A549 (cell line): ENCODE measurements around the gene ZC3H13.

Source experiments
- CHD4 ChIP-seq: fragments of 200-600 bp; sonication (generic); IDR thresholded peaks from 2 replicates; pipeline ENCODE4 v1.6.1; 2016; ENCODE audit warnings: antibody characterized with exemption, mild to moderate bottlenecking, borderline replicate concordance
- FOSL2 ChIP-seq, 2 experiments: fragments of 450-650 bp in 1 of 2; fragments of >200 bp in 1 of 2; sonication (Bioruptor Twin) in 1 of 2; formaldehyde crosslinking; IDR thresholded peaks; 2 replicates each; pipeline versions ENCODE4 v1.5.0 to v1.6.1; 2016 to 2020; ENCODE audit warnings: mild to moderate bottlenecking in 1 of 2, moderate library complexity in 1 of 2
- HDAC2 ChIP-seq: fragments of 200-600 bp; sonication (generic); IDR thresholded peaks from 2 replicates; pipeline ENCODE4 v1.6.1; 2016
- JUN ChIP-seq, 2 experiments: fragments of >200 bp; sonication (Bioruptor Twin); formaldehyde crosslinking; IDR thresholded peaks; 2 replicates in 1 of 2; 3 replicates in 1 of 2; pipeline ENCODE4 v1.6.1; 2016 to 2017
- KDM1A ChIP-seq: fragments of 200-600 bp; sonication (generic); IDR thresholded peaks from 2 replicates; pipeline ENCODE4 v1.6.1; 2016; ENCODE audit warnings: low read depth, mild to moderate bottlenecking
- MYC ChIP-seq: IDR thresholded peaks from 2 replicates; pipeline ENCODE4 v1.6.1; 2012; ENCODE audit warnings: mild to moderate bottlenecking, inconsistent platforms, low read length, improper control_type of control experiment, borderline replicate concordance
- NR3C1 ChIP-seq: fragments of >200 bp; sonication (Bioruptor Twin); formaldehyde crosslinking; IDR thresholded peaks from 3 replicates; pipeline ENCODE4 v1.6.1; 2017
- POLR2A ChIP-seq: IDR thresholded peaks from 2 replicates; pipeline ENCODE4 v1.6.1; 2012; ENCODE audit warnings: mild to moderate bottlenecking, low read length
- RNF2 ChIP-seq: fragments of 200-600 bp; sonication (generic); IDR thresholded peaks from 2 replicates; pipeline ENCODE4 v1.6.1; 2016; ENCODE audit warnings: low read depth, mild to moderate bottlenecking, antibody characterized with exemption, moderate library complexity, borderline replicate concordance
- SMC3 ChIP-seq: fragments of >200 bp; sonication (Bioruptor Twin); formaldehyde crosslinking; IDR thresholded peaks from 3 replicates; pipeline ENCODE4 v1.6.1; 2018; ENCODE audit warnings: inconsistent platforms
- ZSCAN20 ChIP-seq: fragments of 250-450 bp; sonication (Bioruptor Pico); IDR thresholded peaks from 2 replicates; pipeline ENCODE4 v1.8.0; 2022; ENCODE audit warnings: mild to moderate bottlenecking, moderate library complexity
- TF ChIP-seq, protein P1 (sequence below): fragments of >200 bp; sonication (Bioruptor Twin); formaldehyde crosslinking; IDR thresholded peaks from 3 replicates; pipeline ENCODE4 v1.5.1; 2016
- TF ChIP-seq, protein P2 (sequence below): fragments of 150-350 bp; IDR thresholded peaks from 2 replicates; pipeline ENCODE4 v1.6.1; 2014; ENCODE audit warnings: low read depth, mild to moderate bottlenecking, low read length
- TF ChIP-seq, protein P3 (sequence below): fragments of 200-600 bp; sonication (generic); IDR thresholded peaks from 2 replicates; pipeline ENCODE4 v1.6.1; 2016; ENCODE audit warnings: antibody characterized with exemption, mild to moderate bottlenecking, moderate library complexity

DNA sequence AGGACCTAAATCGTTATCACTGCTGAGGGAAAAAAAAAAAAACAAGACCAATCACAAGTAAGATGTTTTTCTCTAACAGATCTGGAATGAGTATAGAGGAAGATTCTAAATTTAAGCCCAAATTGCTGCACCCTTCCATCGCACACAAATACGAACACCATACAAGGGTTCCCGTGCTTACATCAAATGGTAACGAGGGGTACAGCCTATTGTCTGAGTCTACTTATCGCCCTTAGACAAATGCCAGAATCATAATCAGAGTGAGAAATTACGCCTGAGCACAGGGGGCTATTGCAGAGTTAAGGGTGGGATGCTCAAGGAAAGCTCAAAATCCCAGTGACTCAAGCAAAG, 603 bp downstream of the ZC3H13 start:
- TF ChIP-seq, protein P1, sequence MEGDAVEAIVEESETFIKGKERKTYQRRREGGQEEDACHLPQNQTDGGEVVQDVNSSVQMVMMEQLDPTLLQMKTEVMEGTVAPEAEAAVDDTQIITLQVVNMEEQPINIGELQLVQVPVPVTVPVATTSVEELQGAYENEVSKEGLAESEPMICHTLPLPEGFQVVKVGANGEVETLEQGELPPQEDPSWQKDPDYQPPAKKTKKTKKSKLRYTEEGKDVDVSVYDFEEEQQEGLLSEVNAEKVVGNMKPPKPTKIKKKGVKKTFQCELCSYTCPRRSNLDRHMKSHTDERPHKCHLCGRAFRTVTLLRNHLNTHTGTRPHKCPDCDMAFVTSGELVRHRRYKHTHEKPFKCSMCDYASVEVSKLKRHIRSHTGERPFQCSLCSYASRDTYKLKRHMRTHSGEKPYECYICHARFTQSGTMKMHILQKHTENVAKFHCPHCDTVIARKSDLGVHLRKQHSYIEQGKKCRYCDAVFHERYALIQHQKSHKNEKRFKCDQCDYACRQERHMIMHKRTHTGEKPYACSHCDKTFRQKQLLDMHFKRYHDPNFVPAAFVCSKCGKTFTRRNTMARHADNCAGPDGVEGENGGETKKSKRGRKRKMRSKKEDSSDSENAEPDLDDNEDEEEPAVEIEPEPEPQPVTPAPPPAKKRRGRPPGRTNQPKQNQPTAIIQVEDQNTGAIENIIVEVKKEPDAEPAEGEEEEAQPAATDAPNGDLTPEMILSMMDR: no peak
- TF ChIP-seq FOSL2 (IDR thresholded peaks at IDR 0.05) (no peak), FOSL2 (CRISPR knock-in tag; IDR thresholded peaks at IDR 0.05) (no peak), POLR2A (no peak), NR3C1 (no peak), RNF2 (no peak), MYC (no peak), JUN (IDR thresholded peaks at IDR 0.05) (no peak), KDM1A (no peak), SMC3 (no peak), CHD4 (no peak), ZSCAN20 (CRISPR knock-in tag) (no peak), HDAC2 (no peak)
- TF ChIP-seq, protein P2, sequence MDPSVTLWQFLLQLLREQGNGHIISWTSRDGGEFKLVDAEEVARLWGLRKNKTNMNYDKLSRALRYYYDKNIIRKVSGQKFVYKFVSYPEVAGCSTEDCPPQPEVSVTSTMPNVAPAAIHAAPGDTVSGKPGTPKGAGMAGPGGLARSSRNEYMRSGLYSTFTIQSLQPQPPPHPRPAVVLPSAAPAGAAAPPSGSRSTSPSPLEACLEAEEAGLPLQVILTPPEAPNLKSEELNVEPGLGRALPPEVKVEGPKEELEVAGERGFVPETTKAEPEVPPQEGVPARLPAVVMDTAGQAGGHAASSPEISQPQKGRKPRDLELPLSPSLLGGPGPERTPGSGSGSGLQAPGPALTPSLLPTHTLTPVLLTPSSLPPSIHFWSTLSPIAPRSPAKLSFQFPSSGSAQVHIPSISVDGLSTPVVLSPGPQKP: no peak
- TF ChIP-seq, protein P3, sequence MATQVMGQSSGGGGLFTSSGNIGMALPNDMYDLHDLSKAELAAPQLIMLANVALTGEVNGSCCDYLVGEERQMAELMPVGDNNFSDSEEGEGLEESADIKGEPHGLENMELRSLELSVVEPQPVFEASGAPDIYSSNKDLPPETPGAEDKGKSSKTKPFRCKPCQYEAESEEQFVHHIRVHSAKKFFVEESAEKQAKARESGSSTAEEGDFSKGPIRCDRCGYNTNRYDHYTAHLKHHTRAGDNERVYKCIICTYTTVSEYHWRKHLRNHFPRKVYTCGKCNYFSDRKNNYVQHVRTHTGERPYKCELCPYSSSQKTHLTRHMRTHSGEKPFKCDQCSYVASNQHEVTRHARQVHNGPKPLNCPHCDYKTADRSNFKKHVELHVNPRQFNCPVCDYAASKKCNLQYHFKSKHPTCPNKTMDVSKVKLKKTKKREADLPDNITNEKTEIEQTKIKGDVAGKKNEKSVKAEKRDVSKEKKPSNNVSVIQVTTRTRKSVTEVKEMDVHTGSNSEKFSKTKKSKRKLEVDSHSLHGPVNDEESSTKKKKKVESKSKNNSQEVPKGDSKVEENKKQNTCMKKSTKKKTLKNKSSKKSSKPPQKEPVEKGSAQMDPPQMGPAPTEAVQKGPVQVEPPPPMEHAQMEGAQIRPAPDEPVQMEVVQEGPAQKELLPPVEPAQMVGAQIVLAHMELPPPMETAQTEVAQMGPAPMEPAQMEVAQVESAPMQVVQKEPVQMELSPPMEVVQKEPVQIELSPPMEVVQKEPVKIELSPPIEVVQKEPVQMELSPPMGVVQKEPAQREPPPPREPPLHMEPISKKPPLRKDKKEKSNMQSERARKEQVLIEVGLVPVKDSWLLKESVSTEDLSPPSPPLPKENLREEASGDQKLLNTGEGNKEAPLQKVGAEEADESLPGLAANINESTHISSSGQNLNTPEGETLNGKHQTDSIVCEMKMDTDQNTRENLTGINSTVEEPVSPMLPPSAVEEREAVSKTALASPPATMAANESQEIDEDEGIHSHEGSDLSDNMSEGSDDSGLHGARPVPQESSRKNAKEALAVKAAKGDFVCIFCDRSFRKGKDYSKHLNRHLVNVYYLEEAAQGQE: no peak
